IMR-90 (cell line): ENCODE results near the gene RBM28. TPM values are rescaled to one million over a fixed set of nuclear protein-coding genes. Genes with fewer than 3 reads are reported as not detected.

Source experiments
- ATAC-seq: fragments of 200-7000 bp; cut with Tn5 transposase; 2 replicates; pipeline ENCODE4 v1.9.1; 2020; ENCODE audit warnings: low read depth, mild to moderate bottlenecking, moderate library complexity
- BruUV-seq: library from RNA; stranded (reverse); fragments of 400-500 nt; replicated peaks from 2 replicates; lab custom pipeline; 2021; lab: Mats Ljungman, UMichigan
- CTCF ChIA-PET: fragments of 300-600 bp; formaldehyde crosslinking; extraction: SDS; loops from one replicate; lab custom pipeline; 2021; ENCODE audit warnings: antibody characterized with exemption; lab: Yijun Ruan, JAX
- POLR2A ChIA-PET: fragments of 300-600 bp; sonication (Branson Sonifier 250); formaldehyde crosslinking; loops from one replicate; lab custom pipeline; 2022; ENCODE audit warnings: antibody characterized with exemption; ENCODE audit not compliant: unreplicated experiment; lab: Charles Lee
- DNase-seq: peaks from one replicate; pipeline ENCODE4 v3.0.0; 2013
- H2AFZ ChIP-seq: replicated peaks from 2 replicates; pipeline ENCODE3; 2013; ENCODE audit warnings: low read length, mild to moderate bottlenecking; ENCODE audit not compliant: poor library complexity
- H2AK5ac ChIP-seq: 2 replicates; pipeline ENCODE4 v1.6.1; 2013; ENCODE audit warnings: low read depth, low read length, inconsistent platforms
- H2AK9ac ChIP-seq: replicated peaks from 2 replicates; pipeline ENCODE3; 2013; ENCODE audit warnings: mild to moderate bottlenecking, low read depth, low read length, moderate library complexity; ENCODE audit not compliant: poor library complexity
- H2BK120ac ChIP-seq: 2 replicates; pipeline ENCODE4 v1.6.1; 2013; ENCODE audit warnings: low read depth, low read length, inconsistent platforms
- H2BK15ac ChIP-seq: 3 replicates; pipeline ENCODE4 v1.6.1; 2013; ENCODE audit warnings: low read depth, low read length, inconsistent platforms
- H2BK20ac ChIP-seq: 2 replicates; pipeline ENCODE4 v1.6.1; 2013; ENCODE audit warnings: low read depth, mild to moderate bottlenecking, inconsistent platforms, low read length, moderate library complexity
- H2BK5ac ChIP-seq: 2 replicates; pipeline ENCODE4 v1.6.1; 2013; ENCODE audit warnings: mild to moderate bottlenecking, low read depth, low read length, inconsistent platforms; ENCODE audit not compliant: poor library complexity, severe bottlenecking
- H3K14ac ChIP-seq: replicated peaks from 2 replicates; pipeline ENCODE4 v1.6.1; 2013; ENCODE audit warnings: low read depth, low read length, inconsistent platforms
- H3K18ac ChIP-seq: 2 replicates; pipeline ENCODE4 v1.6.1; 2013; ENCODE audit warnings: low read depth, low read length, control low read depth
- H3K23ac ChIP-seq: 2 replicates; pipeline ENCODE4 v1.6.1; 2013; ENCODE audit warnings: low read depth, low read length, inconsistent platforms
- H3K27ac ChIP-seq: 2 replicates; pipeline ENCODE4 v1.5.1; 2013; ENCODE audit warnings: mild to moderate bottlenecking, control low read depth, low read length; ENCODE audit not compliant: insufficient read depth
- H3K27me3 ChIP-seq: 2 replicates; pipeline ENCODE4 v1.6.1; 2013; ENCODE audit warnings: low read length; ENCODE audit not compliant: control insufficient read depth, insufficient read depth
- H3K36me3 ChIP-seq: 2 replicates; pipeline ENCODE4 v1.6.1; 2013; ENCODE audit warnings: low read length, mixed read lengths; ENCODE audit not compliant: control insufficient read depth, insufficient read depth
- H3K4ac ChIP-seq: 2 replicates; pipeline ENCODE4 v1.6.1; 2013; ENCODE audit warnings: low read depth, low read length, inconsistent platforms
- H3K4me1 ChIP-seq: 2 replicates; pipeline ENCODE4 v1.6.1; 2013; ENCODE audit warnings: low read length, mixed read lengths; ENCODE audit not compliant: control insufficient read depth, insufficient read depth
- H3K4me2 ChIP-seq: 2 replicates; pipeline ENCODE4 v1.6.1; 2013; ENCODE audit warnings: low read depth, mild to moderate bottlenecking, control low read depth, low read length, moderate library complexity
- H3K4me3 ChIP-seq: 2 replicates; pipeline ENCODE4 v1.5.1; 2013; ENCODE audit warnings: low read depth, mild to moderate bottlenecking, control low read depth, low read length, moderate library complexity; ENCODE audit not compliant: insufficient read depth
- H3K56ac ChIP-seq: 2 replicates; pipeline ENCODE4 v1.6.1; 2013; ENCODE audit warnings: low read length, inconsistent platforms; ENCODE audit not compliant: insufficient read depth; ENCODE audit errors: extremely low read depth
- H3K79me1 ChIP-seq, 2 experiments: 2 replicates each; pipeline ENCODE4 v1.6.1; 2013; ENCODE audit warnings: low read length in 2 of 2, inconsistent platforms in 1 of 2, low read depth in 1 of 2
- H3K9ac ChIP-seq: 2 replicates; pipeline ENCODE4 v1.6.1; 2013; ENCODE audit warnings: low read depth, low read length, control low read depth
- H3K9me1 ChIP-seq: 2 replicates; pipeline ENCODE4 v1.6.1; 2013; ENCODE audit warnings: low read length, inconsistent platforms; ENCODE audit not compliant: insufficient read depth
- H3K9me3 ChIP-seq: 2 replicates; pipeline ENCODE4 v1.6.1; 2013; ENCODE audit warnings: low read length; ENCODE audit not compliant: control insufficient read depth, insufficient read depth
- H4K20me1 ChIP-seq: 2 replicates; pipeline ENCODE4 v1.6.1; 2013; ENCODE audit warnings: low read length, inconsistent platforms; ENCODE audit not compliant: insufficient read depth
- H4K5ac ChIP-seq: 2 replicates; pipeline ENCODE4 v1.6.1; 2013; ENCODE audit warnings: mild to moderate bottlenecking, low read depth, low read length, control low read depth
- H4K8ac ChIP-seq, 2 experiments: 2 replicates each; pipeline ENCODE4 v1.6.1; 2013; ENCODE audit warnings: low read depth in 2 of 2, low read length in 2 of 2, control low read depth in 1 of 2, inconsistent platforms in 1 of 2
- H4K91ac ChIP-seq: 2 replicates; pipeline ENCODE4 v1.6.1; 2013; ENCODE audit warnings: low read depth, low read length, inconsistent platforms; ENCODE audit not compliant: insufficient read depth
- CHD1 ChIP-seq: IDR thresholded peaks from 2 replicates; pipeline ENCODE4 v1.6.1; 2012; ENCODE audit warnings: low read depth, low read length, improper control_type of control experiment
- MAZ ChIP-seq: IDR thresholded peaks from 2 replicates; pipeline ENCODE4 v1.6.1; 2012; ENCODE audit warnings: low read depth, mild to moderate bottlenecking, low read length, improper control_type of control experiment, moderate library complexity, borderline replicate concordance
- NFE2L2 ChIP-seq: fragments of 150-350 bp; IDR thresholded peaks from 2 replicates; pipeline ENCODE4 v1.6.1; 2016; ENCODE audit warnings: low read depth, mild to moderate bottlenecking, low read length
- RAD21 ChIP-seq: IDR thresholded peaks from 2 replicates; pipeline ENCODE4 v1.6.1; 2012; ENCODE audit warnings: low read length, improper control_type of control experiment
- RFX5 ChIP-seq: IDR thresholded peaks from 2 replicates; pipeline ENCODE4 v1.8.0; 2012; ENCODE audit warnings: low read depth, mild to moderate bottlenecking, low read length, moderate library complexity
- WGBS, 2 experiments: methylation state at CpG; one replicate each; pipeline versions ENCODE4 v1.1.5 to v1.1.7; 2013; ENCODE audit warnings: missing lambda C conversion rate in 2 of 2; ENCODE audit not compliant: insufficient read length in 1 of 2; ENCODE audit errors: extremely low coverage in 2 of 2; 5-methylcytosine and 5-hydroxymethylcytosine counted together
- dilution Hi-C: fragments of 300-500 bp; cut with HindIII; formaldehyde crosslinking; loops from one replicate; pipeline ENCODE4 v1.14.3; 2018; ENCODE audit warnings: low sequenced_read_pairs; ENCODE audit not compliant: unreplicated experiment
- in situ Hi-C: fragments of 300-500 bp; cut with MboI; formaldehyde crosslinking; loops from 3 replicates; pipeline ENCODE4 v1.14.3; 2019; ENCODE audit warnings: low sequenced_read_pairs, inconsistent platforms, mixed read lengths
- intact Hi-C: fragments of 100-400 bp; cut with micrococcal nuclease; formaldehyde crosslinking; loops from 2 replicates; pipeline ENCODE4 v1.10.0; 2022
- polyA plus RNA-seq, 3 experiments: library from polyadenylated mRNA; depleted of rRNA; stranded (reverse); fragments of >200 nt; gene quantifications; 2 replicates each; pipeline ENCODE4 v1.2.3, GENCODE V29; 2012; ENCODE audit warnings: low replicate concordance in 1 of 3
- total RNA-seq: library from RNA; depleted of rRNA; stranded (reverse); fragments of >200 nt; gene quantifications from 2 replicates; pipeline ENCODE4 v1.2.3, GENCODE V29; 2012

The RBM28 gene
- total and polyA plus RNA-seq, 2 of the 4 experiments (the other 2 are of a cell fraction): 12.4 to 20.4 TPM

GRCh38 chr7:128376077-128376476, 32.4 kb upstream of the RBM28 start:
- no peak overlapping the region for H3K27ac ChIP-seq
- H3K56ac ChIP-seq: no peak overlapping the region
- no peak overlapping the region for H4K91ac ChIP-seq
- no CpG with 5 or more reads among the region's 3 CpGs for WGBS, 2 experiments
- no peak overlapping the region for H2BK15ac ChIP-seq
- ChIA-PET POLR2A (no interaction called here), CTCF (no interaction called here)
- no peak overlapping the region for H2AK5ac ChIP-seq
- no peak overlapping the region for H3K23ac ChIP-seq
- H3K4ac ChIP-seq: no peak overlapping the region
- H4K8ac ChIP-seq: no peak overlapping the region
- no peak overlapping the region for H2BK20ac ChIP-seq
- no peak overlapping the region for H2AFZ ChIP-seq
- no peak overlapping the region for H2BK5ac ChIP-seq
- H3K9me3 ChIP-seq: peaks cover 4% of the 10 kb centered on the region; the same call in 1 of the 2 replicates
- no peak for ATAC-seq
- intact Hi-C loops (no loop called here), in situ Hi-C loops (no loop called here), dilution Hi-C loops (no loop called here)
- no peak overlapping the region for H3K14ac ChIP-seq
- H3K36me3 ChIP-seq: no peaks in the 10 kb centered on the region
- H2BK120ac ChIP-seq: no peak overlapping the region
- no peak overlapping the region for H4K5ac ChIP-seq
- no peak overlapping the region for H3K9ac ChIP-seq
- no TSS peak for BruUV-seq
- no peak overlapping the region for H2AK9ac ChIP-seq
- no peaks in the 10 kb centered on the region for H4K20me1 ChIP-seq
- no peak for DNase-seq
- H3K4me2 ChIP-seq: no peak overlapping the region
- no peak overlapping the region for H3K4me3 ChIP-seq
- TF ChIP-seq RFX5 (no peak), MAZ (no peak), RAD21 (no peak), CHD1 (no peak), NFE2L2 (no peak)
- no peaks in the 10 kb centered on the region for H3K4me1 ChIP-seq
- H3K18ac ChIP-seq: no peak overlapping the region
- no peaks in the 10 kb centered on the region for H3K79me1 ChIP-seq
- peaks cover 35% of the 10 kb centered on the region for H3K27me3 ChIP-seq
- H3K9me1 ChIP-seq: no peaks in the 10 kb centered on the region
